Transverse colon (tissue), 3 donors: ENCODE results near the gene FIGLA.

Source experiments
- EP300 ChIP-seq: sonication (generic); formaldehyde crosslinking; IDR thresholded peaks from one replicate; pipeline ENCODE4 v1.6.1; 2017; ENCODE audit warnings: antibody characterized with exemption, low read depth
- TF ChIP-seq, protein P1 (sequence below), 5 experiments: fragments of 200-600 bp in 3 of 5; fragments of 450-650 bp in 2 of 5; sonication (generic) in 3 of 5; IDR thresholded peaks; 1 replicate in 2 of 5; 2 replicates in 3 of 5; pipeline ENCODE4 v1.5.1; 2016 to 2017; ENCODE audit warnings: antibody characterized with exemption in 5 of 5, inconsistent platforms in 3 of 5, mild to moderate bottlenecking in 2 of 5, moderate library complexity in 1 of 5

DNA sequence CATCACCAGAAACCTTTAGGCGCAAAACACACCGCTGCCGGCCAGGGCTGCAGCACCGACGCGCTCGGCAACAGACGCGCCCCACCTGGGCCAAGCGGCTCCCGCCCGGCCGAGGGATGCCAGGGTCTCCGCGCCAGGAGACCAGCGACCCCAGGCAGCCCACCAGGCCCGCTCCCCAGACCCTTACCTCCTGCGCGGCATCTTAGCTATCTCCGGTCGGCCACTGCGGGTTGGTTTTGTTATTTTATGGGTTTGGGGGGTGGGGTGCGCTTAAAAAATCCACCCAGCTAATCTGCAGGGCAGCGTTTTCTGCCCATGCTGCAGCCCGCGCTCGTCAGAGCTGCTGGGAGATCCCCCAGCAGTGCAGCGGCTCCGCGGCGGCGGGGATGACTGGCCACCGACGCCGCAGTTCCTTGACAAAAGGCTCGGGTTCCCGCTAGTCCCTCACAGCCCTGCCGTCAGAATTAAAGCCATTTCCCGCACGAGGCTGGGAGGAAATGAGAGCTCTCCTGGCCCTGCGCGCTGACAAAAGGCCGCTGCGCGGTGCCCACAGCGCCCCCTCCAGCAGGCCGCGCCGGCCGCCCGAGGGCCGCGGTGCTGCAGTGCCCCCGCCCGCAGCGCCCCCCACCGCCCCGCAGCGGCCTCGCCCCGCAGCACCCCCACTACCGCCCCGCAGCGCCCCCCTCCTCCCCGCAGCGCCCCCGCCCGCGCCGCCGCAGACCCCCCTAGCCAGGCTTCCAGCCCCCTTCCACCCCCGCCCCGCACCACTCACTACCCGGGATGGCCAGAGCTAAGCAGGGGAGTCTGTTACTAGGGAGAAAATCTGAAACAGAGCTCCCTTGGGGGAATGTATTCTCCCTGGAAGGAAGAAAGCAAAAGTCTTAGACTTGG, 22.5 kb downstream of the FIGLA start, which contains the start of gene ADD2:
- TF ChIP-seq, protein P1, sequence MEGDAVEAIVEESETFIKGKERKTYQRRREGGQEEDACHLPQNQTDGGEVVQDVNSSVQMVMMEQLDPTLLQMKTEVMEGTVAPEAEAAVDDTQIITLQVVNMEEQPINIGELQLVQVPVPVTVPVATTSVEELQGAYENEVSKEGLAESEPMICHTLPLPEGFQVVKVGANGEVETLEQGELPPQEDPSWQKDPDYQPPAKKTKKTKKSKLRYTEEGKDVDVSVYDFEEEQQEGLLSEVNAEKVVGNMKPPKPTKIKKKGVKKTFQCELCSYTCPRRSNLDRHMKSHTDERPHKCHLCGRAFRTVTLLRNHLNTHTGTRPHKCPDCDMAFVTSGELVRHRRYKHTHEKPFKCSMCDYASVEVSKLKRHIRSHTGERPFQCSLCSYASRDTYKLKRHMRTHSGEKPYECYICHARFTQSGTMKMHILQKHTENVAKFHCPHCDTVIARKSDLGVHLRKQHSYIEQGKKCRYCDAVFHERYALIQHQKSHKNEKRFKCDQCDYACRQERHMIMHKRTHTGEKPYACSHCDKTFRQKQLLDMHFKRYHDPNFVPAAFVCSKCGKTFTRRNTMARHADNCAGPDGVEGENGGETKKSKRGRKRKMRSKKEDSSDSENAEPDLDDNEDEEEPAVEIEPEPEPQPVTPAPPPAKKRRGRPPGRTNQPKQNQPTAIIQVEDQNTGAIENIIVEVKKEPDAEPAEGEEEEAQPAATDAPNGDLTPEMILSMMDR (IDR thresholded peaks at IDR 0.05) = peak in 1 of 5 experiments; percentile 9
- no peak for TF ChIP-seq EP300
